SK-N-DZ (cell line): Measurements from ENCODE around the gene CCND2.

Experiments
- DNase-seq: peaks from one replicate; pipeline ENCODE4 v3.0.0-alpha.2; 2015; ENCODE audit warnings: low spot score

CCND2 gene

DNA sequence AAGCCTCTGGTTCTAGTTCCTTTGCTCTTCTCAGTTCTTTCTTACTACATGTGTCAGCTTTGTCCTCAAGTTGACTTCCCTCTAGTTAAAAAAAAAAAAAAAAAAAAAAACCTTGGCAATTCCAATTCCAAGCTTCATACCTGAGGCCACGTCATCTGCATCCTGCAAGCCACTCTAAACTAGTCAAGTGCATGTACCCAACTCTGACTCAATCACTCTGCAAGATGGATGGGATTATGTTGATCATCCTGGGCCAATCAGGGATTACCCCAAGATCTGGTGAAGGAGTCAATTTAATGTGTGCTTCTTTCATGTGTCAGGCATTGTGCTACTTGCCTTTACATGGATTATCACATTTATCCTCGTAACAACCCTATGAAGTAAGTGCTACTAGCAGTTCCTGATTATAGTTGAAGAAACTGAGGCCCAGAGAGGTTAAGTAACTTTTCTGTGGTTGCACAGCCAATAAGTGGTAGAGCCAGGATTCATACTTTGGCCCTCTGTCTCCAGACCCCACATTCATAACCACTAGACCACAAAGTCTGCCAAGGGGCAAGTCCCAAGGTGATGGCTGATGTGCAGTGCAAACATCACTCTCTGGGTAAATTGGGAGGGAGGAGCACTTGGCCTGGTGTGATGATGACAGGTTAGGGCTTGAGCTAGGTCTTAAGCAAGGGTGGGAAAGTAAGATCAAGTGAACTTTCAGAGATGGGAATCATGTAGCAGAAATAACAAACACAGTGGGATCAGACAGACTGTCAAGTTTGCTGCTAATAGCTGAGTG lies 17.3 kb upstream of the CCND2 start:
- no peak for DNase-seq

DNA sequence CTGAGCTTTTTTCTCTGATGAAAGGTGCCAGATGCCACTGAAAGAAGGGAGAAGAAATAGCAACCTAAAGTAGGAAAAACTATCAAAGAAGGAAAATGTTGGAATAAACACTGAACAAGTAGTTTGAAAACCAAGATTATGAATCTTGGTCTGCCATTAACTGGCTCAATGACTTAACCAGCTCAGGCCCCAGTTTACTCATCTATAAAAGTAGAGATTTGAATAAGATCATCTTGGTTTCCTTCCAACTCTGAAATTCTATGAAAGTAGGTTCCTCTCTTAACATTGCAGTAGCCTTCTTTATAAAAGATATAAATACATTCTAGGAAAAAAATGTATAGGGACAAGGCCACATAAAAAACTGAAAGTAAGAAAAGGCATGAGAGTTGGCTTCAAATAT lies 16.1 kb upstream of the CCND2 start:
- no peak for DNase-seq

DNA sequence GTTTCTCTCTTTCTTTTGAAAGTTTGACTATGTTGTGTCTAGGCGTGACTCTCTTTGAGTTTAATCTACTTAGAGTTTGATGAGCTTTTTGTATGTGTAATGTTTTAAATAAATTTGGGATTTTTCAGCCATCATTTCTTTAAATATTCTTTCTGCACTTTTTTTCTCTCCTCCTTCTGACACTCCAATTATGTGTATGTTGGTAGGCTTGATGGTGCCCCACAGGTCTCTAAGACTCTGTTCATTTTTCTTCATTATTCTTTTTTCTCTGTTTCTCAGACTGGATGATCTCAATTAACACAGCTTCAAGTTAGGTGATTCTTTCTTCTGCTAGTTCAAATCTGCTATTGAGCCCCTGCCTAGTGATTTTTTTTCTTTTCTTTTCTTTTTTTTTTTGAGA lies 14.5 kb upstream of the CCND2 start:
- no peak for DNase-seq

DNA sequence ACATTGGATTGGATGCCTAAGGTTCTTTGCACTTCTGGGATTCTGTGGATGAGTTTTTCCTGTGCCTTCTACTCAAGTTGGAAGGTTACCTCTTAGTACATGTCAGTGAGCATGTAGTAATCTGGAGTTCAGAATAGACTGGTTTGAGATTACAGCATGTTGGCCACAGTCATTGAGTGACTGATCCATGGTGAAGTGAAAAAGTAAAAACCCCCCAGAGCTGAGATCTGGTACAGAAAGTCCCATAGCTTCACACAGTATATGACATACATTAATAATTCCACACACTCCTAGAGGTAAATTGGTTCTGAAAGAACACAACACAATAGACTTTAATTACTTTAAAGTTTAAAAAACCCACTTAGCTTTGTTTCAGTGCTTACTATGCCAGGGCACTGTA lies 11.9 kb upstream of the CCND2 start:
- DNase-seq, result no peak

DNA sequence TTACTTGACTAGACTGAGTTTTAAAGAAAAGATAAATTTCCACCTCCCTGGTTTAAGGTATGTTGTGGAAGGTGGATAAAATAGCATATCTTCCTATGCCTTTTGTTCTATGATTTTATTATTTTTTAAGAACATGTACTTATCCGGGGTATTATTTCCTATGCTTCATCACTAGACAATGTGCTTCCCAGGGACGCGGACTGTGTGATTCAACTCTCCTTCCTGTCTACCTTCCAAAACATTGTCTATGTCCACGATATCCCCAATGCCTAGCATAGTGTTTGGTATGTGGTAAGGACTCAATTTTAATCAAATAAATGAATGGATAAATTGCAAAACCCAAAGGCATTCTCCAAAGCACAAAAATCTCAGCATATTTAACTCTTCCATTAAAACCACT lies 8.3 kb upstream of the CCND2 start:
- DNase-seq, result no peak

DNA sequence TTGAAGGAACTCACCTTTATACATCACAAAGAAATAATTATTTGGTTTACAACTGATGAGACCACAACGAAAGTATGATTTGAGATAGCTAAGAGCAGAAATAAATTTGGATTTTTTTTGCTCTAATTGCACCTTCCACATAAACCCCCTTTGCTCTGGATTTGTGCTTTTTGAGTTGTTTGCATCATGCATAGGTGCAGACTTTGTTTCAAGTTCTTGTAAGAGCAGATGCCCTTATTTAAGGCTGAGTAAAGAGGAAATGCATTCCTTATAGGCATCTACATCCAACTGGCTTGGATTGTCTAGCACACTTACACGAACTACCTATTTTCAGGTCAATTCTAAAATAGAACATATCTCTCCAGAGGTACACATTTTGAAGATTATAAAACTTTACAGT lies 6.6 kb upstream of the CCND2 start:
- no peak for DNase-seq

DNA sequence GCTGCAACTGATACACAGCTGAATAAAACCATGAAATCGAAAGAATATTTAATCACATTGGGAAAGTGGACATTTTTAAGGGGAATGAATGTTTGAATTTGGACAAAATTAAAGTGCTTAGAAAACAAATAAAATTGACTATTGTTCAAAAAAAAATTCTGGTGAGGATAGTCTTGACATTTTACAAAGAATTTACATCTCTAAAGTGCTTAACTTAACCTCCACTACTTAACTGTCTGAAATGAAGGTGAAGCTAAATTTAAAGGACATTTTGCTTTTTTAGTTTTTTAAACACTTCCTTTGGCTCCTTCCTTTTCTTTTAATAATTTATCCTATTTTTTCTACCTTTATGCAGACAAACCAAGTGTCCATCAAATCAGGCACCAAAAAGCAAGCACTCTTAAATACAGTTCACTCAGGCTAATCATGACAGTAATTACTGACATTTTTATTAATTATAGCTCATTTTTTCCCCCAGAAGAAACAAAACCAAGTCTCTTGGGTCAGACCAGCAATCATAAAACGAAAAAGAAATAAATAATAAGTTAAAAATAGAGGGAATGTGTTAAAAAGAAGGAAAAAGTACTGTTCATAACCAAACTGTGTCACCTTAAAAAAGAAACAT lies 5.7 kb upstream of the CCND2 start:
- DNase-seq, result no peak

DNA sequence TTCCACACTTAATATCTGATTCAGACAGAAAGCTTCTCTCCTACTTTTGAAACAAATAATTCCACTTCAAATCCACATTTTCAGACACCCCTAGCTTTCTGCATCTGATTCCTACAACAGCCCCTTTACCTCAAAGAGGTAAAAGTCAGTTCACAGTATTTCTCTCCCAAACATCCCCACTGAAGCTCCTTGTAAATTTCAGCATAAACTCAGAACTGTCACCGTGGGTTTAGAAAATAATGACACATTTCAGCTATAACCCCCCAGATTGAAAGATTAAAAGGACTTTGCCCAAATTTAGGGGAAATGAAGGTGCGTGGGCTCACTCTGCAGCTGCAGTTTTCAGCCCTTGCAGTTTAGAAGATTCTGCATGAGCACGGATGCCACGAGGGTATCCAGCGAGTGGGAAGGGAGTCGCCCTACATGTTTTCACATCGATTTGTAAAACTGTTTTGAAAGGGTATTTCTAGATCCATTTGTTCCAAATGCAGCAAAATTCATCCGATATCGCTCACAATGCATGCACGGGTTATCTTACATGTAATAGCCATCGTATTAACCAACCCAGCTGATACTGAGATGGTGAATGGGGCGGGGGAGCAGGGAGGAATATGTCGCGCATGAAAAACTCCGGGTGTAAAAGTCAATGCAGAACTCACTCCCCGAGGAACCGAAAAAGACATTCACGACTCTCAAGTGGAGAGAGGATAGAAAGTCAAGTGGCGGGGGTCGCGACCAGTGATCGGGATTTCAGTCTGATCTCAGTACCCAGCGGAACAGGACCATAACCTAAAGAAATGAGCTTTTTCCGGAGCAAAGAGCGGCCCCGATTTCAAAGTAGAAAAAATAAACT lies 5.0 kb upstream of the CCND2 start:
- DNase-seq, result no peak

DNA sequence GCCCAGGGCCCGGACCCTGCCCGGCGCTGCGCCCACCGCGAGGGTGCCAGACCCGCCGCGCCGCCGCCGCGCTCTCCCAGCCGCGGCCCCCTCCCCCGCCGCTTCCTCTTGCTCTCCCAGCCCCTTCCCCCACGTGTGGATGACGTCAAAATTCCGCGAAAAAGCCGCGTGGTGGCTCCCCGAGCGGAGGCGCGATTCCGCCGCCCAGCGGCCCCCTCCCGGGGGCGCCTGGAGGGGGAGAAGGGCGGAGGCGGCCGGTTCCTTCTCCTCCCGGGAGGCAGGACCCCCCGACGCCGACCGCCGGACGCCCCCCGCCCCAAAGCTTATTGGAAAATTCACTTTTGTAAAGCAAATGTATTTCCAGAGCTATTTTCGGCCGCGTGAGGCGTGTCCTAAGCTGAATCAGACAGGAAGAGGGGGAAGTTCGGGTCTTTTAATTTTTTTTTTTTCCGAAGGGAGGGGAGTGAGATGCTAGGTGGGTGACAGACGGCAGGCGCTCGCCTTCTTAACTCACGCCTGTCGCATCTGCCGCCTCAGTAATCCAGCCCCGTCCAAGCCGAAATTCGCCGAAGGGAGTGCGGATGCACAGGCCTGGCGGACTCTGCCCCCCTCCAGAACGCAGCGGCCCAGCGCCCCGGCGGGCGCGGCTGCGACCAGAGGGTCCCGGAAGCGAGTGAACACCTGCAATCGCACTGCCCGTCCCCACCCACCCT lies 4.1 kb upstream of the CCND2 start:
- DNase-seq, result no peak

DNA sequence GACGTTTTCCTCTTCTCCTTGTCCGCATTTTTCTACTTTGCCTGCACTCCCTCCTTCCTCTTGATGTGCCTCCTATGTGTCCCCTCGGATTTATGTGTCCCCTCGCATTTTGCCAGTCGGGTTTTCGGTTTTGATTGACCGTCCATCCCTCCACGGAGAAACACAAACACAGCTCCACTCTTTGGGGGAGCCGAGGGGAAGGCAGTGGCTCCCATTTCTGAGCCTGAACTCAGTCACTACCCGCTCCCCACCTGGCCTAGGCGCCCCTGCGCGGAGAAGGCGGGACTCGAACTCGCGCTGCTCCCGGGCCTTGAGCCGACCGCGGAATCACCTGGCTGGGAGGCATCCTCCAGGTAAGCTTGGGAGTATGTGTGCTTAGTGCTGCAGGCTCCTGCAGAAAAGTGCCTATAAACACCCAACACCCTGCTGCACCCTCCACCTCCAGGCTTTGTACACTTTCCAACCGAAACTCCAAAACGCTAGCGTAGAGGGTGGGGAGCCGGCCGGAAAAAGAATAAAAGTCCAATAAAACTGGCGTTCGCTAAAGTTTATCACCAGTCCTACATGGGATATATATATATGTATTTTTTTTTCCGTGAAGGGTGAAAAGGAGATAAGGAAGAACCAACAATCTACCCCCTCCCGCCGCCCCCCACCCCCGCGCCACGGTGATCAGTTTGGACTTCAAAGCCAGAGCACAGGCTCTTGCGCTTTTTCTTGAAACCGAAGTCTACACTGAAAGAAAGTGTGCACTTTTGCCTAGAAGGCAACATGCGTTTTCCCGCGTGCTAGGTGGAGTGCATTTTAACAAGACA lies 3.3 kb upstream of the CCND2 start:
- no peak for DNase-seq

DNA sequence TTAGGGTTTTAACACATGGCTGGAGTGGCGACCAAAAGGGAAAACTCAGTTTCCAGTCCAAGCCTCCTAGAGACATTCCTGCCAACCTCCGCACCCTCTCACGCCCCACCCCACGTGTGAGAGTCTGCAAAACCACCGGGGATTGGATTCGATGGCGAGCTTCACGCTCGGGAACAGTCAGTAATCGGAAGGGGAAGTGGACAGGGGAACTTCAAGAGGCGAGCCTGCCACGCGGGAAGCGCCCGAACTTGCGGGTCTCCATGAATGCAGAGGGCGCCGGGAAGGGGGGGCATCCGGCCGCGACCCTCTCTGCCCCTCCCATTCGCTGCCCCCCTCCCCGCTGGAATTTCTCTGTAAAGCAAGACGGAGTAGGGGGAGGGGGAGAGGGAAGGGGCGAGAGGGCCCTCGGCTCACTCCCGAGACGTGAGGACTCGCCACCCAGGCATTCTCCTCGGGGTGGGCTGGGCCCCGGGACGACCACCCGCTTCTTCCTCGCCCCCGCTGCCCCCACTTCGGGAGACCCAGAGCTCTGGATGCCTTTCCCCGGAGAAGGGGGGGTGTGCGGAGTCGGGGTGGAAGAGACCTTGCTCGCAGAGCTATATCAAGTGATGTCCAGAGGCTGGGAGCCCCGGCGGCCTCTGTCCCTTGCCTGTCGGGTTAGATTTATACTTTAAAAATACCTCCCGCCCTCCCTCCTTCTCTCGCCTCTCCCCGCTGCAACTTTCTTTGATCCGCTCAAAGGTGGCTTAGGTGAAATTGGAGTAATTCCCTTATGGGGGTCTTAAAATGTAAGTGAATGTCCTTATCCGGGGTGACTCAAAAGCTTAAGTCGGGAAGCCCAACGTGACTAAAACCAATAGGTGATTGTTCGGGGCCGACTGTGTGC lies 2.5 kb upstream of the CCND2 start:
- DNase-seq, result no peak

DNA sequence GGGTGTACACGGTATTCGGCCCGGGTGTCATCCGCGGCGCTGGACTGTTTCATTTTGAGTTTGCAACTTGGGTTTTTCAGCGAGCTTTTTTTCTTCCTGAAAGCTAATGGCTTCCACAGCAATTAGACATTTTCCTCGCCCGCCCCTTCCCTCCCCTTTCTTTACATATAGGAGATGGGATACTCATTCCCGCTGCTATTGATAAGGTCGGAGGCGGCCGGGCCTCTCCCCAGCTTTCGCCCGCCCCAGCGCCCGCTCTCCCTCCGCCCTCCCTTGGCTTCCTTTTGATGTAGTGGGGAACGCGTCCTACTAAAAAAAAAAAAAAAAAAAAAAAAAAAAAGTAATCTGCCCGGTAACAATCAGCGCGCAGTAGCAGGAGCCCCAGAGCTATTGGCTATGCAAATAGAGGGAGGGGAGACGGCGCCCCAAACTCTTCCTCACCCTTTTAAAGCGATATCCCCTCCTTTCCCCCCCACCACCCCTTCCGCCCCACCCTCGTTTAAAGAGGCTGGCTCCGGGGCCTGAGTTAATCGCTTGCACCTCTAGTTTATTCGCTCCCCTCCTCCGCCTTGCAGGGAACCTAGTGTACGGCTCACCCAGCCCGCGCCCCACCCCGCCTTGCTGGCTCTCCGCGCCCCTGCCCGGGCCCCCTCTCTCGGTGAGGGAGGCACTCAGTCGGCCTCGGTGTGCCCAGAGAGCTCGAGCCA lies 1.7 kb upstream of the CCND2 start:
- no peak for DNase-seq

DNA sequence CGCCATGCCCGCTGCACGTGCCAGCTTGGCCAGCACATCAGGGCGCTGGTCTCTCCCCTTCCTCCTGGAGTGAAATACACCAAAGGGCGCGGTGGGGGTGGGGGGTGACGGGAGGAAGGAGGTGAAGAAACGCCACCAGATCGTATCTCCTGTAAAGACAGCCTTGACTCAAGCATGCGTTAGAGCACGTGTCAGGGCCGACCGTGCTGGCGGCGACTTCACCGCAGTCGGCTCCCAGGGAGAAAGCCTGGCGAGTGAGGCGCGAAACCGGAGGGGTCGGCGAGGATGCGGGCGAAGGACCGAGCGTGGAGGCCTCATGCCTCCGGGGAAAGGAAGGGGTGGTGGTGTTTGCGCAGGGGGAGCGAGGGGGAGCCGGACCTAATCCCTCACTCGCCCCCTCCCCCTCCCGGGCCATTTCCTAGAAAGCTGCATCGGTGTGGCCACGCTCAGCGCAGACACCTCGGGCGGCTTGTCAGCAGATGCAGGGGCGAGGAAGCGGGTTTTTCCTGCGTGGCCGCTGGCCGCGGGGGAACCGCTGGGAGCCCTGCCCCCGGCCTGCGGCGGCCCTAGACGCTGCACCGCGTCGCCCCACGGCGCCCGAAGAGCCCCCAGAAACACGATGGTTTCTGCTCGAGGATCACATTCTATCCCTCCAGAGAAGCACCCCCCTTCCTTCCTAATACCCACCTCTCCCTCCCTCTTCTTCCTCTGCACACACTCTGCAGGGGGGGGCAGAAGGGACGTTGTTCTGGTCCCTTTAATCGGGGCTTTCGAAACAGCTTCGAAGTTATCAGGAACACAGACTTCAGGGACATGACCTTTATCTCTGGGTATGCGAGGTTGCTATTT lies 914 bp upstream of the CCND2 start:
- no peak for DNase-seq

DNA sequence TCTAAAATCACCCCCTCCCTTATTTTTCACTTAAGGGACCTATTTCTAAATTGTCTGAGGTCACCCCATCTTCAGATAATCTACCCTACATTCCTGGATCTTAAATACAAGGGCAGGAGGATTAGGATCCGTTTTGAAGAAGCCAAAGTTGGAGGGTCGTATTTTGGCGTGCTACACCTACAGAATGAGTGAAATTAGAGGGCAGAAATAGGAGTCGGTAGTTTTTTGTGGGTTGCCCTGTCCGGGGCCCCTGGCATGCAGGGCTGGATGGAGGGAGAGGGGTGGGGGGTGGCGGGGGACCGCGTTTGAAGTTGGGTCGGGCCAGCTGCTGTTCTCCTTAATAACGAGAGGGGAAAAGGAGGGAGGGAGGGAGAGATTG lies 300 bp upstream of the CCND2 start:
- DNase-seq, result no peak

DNA sequence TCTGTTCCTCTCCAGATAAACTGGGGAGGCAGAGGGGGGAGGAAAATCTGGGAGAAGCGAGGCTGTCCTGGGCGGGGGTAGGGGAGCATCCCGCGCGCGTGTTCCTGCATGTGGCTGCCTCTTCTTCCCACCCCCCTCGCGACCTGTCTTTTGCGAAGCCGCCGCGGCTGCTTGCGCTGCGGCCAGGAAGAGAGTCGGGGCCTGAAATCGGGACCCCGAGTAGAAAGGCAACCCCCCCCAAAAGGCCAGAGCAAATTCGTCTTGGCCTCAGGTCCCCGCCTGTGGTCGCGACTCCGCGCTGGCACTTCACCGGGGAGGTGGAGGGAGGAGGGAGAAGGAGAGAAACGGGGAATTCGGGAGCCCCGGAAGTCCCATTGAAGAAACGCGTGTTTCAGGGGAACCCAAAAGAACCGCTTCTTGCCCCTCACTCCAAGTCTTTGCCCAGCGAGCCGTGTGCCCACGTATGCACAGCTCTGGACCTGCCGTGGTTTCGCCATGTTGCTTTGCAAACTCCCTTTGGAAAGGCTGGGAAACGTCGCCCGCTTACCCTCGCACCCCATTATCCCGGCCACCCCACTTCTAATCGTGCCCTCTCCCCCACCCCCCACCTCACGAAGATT lies 944 bp downstream of the CCND2 start:
- DNase-seq, result no peak

DNA sequence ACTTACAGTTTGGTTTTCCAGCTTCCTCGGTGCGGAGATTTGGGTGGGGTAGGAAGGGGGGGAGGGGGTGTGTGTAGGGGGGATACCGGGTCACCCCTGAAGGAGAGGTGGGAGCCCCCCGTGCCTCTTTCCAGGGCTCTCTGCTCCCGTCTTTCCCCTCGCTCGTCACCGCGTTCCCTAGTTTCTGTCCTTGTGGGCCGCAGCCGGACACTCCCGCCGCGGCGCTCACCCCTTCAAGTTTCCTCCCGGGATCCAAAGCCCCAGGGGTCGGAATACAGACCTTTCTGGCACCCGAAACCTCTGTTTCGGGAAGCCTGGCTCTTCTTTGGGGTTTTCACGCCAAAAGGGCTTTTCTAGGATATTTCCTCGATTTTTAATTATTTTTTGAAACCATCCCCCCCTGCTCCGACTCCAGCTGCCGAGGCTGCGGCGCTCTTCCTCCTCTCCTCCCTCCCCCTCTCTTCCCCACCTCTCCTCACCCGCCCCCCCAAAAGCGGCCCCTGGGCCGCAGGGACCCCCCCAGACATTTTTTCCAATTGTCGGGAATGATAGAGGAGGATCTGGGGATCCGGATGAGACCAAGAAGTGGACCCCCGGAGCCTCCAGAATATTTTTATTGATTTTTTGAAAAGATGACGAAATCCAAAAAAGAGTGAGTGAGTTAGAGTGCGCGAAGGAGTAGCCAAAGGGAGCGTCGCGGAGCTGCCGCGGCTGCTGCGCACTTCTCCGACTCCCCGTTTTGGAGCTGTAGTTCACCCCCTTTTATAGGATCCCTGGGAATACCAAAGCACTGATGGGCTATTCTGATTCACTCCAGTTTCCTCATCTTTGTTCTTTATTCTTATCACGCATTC lies 1.7 kb downstream of the CCND2 start:
- DNase-seq, result no peak

DNA sequence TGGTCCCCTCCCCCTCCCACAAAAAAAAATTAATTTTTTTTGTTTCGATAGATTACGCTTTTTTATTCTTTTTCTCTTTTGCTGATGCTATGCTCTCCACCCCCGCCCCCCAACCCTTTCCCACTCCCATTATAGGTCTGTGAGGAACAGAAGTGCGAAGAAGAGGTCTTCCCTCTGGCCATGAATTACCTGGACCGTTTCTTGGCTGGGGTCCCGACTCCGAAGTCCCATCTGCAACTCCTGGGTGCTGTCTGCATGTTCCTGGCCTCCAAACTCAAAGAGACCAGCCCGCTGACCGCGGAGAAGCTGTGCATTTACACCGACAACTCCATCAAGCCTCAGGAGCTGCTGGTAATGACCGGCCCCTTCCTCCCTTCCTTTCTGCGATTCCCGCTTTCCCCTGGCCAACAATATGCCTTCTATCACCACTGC lies 2.3 kb downstream of the CCND2 start:
- DNase-seq, result no peak
